Stomach (tissue), 4 donors: ENCODE results near the gene TBCEL.

Experiments
- CTCF ChIP-seq, 7 experiments: fragments of 450-650 bp in 4 of 7; fragments of 200-600 bp in 3 of 7; sonication (generic) in 3 of 7; IDR thresholded peaks; one replicate each; pipeline ENCODE4 v1.5.1; 2016 to 2019; ENCODE audit warnings: antibody characterized with exemption in 7 of 7, control low read depth in 2 of 7, mild to moderate bottlenecking in 1 of 7
- POLR2A ChIP-seq, 4 donors: fragments of 450-650 bp; IDR thresholded peaks; one replicate each; pipeline ENCODE4 v1.6.1; 2016; ENCODE audit warnings: antibody characterized with exemption in 4 of 4, control low read depth in 2 of 4, mild to moderate bottlenecking in 1 of 4, moderate library complexity in 1 of 4

- TF ChIP-seq POLR2A (IDR thresholded peaks at IDR 0.05) (no peak), CTCF (IDR thresholded peaks at IDR 0.05) (no peak)
Measured at GRCh38 chr11:121123496-121124069, 99.7 kb downstream of the TBCEL start.
